ENCODE results near the gene UNC79.

GRCh38 chr14:93645200-93645599, 214.5 kb downstream of the UNC79 start:
- TF ChIP-seq CTCF (IDR thresholded peaks at IDR 0.05) (no peak), POLR2A (IDR thresholded peaks at IDR 0.05) (no peak)
